Neural cell (in vitro differentiated cells): ENCODE data around the gene STARD7. TPM values are rescaled to one million over a fixed set of nuclear protein-coding genes. Genes with fewer than 3 reads are reported as not detected.

Experiments used
- H2AFZ ChIP-seq: fragments of 200-600, 300-800 bp; sonication (generic), shearing (Covaris generic); 2 replicates; pipeline ENCODE4 v1.6.0; 2014; ENCODE audit warnings: low read depth, mild to moderate bottlenecking, antibody characterized with exemption, low read length, moderate library complexity
- H3F3A ChIP-seq: fragments of 200-600 bp; shearing (Covaris generic); 2 replicates; pipeline ENCODE4 v1.6.1; 2016; ENCODE audit warnings: mild to moderate bottlenecking, moderate library complexity, mixed read lengths, antibody characterized with exemption, low read length; ENCODE audit not compliant: insufficient read depth, poor library complexity, severe bottlenecking
- H3K27ac ChIP-seq: fragments of 200-600, 300-800 bp; sonication (generic), shearing (Covaris generic); 2 replicates; pipeline ENCODE4 v1.5.1; 2014; ENCODE audit warnings: mild to moderate bottlenecking, low read length, moderate library complexity
- H3K27me3 ChIP-seq: fragments of 300-800, 200-600 bp; sonication (generic), shearing (Covaris generic); 2 replicates; pipeline ENCODE4 v1.6.0; 2014; ENCODE audit warnings: mild to moderate bottlenecking, low read depth, low read length, moderate library complexity; ENCODE audit not compliant: insufficient read depth
- H3K36me3 ChIP-seq: fragments of 300-800, 200-600 bp; sonication (generic), shearing (Covaris generic); 2 replicates; pipeline ENCODE4 v1.5.1; 2014; ENCODE audit warnings: mild to moderate bottlenecking, antibody characterized with exemption, low read length, moderate library complexity; ENCODE audit not compliant: insufficient read depth
- H3K4me2 ChIP-seq: fragments of 300-800, 200-600 bp; sonication (generic), shearing (Covaris generic); 2 replicates; pipeline ENCODE4 v1.6.0; 2014; ENCODE audit warnings: mild to moderate bottlenecking, low read length
- H3K4me3 ChIP-seq: fragments of 300-800, 200-600 bp; sonication (generic), shearing (Covaris generic); 2 replicates; pipeline ENCODE4 v1.5.1; 2014; ENCODE audit warnings: mild to moderate bottlenecking, low read length, moderate library complexity
- H3K79me2 ChIP-seq: fragments of 200-600 bp; shearing (Covaris generic); replicated peaks from 2 replicates; pipeline ENCODE4 v1.6.0; 2014; ENCODE audit warnings: mild to moderate bottlenecking, low read length, moderate library complexity; ENCODE audit not compliant: insufficient read depth
- H3K9ac ChIP-seq: fragments of 300-800, 200-600 bp; sonication (generic), shearing (Covaris generic); 2 replicates; pipeline ENCODE4 v1.6.1; 2016; ENCODE audit warnings: mild to moderate bottlenecking, low read length, mixed read lengths
- H3K9me2 ChIP-seq: fragments of 200-600 bp; shearing (Covaris generic); 2 replicates; pipeline ENCODE4 v1.6.1; 2016; ENCODE audit warnings: mild to moderate bottlenecking, low read length, mixed read lengths; ENCODE audit not compliant: insufficient read depth
- H3K9me3 ChIP-seq: fragments of 200-600, 300-800 bp; sonication (generic), shearing (Covaris generic); 2 replicates; pipeline ENCODE4 v1.6.1; 2016; ENCODE audit warnings: mild to moderate bottlenecking, mixed run types, low read length, moderate library complexity, mixed read lengths
- H4K20me1 ChIP-seq: fragments of 200-600 bp; shearing (Covaris generic); 2 replicates; pipeline ENCODE4 v1.6.1; 2016; ENCODE audit warnings: mild to moderate bottlenecking, mixed run types; ENCODE audit not compliant: insufficient read depth
- EP300 ChIP-seq: fragments of 450-650 bp; conservative IDR thresholded peaks from 2 replicates; pipeline ENCODE4 v1.6.1; 2014; ENCODE audit warnings: antibody characterized with exemption, mild to moderate bottlenecking, moderate library complexity; ENCODE audit not compliant: poor library complexity, severe bottlenecking
- EZH2 ChIP-seq: fragments of 200-600, 300-800 bp; shearing (Covaris generic), sonication (generic); IDR thresholded peaks from 2 replicates; pipeline ENCODE4 v1.6.1; 2014; ENCODE audit warnings: antibody characterized with exemption, low read length, borderline replicate concordance, mild to moderate bottlenecking; ENCODE audit not compliant: insufficient read depth, poor library complexity, severe bottlenecking
- MXI1 ChIP-seq: fragments of 450-650 bp; conservative IDR thresholded peaks from 2 replicates; pipeline ENCODE4 v1.6.1; 2014; ENCODE audit warnings: antibody characterized with exemption, mild to moderate bottlenecking; ENCODE audit not compliant: poor library complexity, severe bottlenecking
- POLR2AphosphoS5 ChIP-seq: IDR thresholded peaks from 2 replicates; pipeline ENCODE4 v1.6.1; 2012
- RAD21 ChIP-seq: fragments of 450-650 bp; conservative IDR thresholded peaks from 2 replicates; pipeline ENCODE4 v1.6.1; 2014; ENCODE audit warnings: antibody characterized with exemption, mild to moderate bottlenecking, moderate library complexity
- SMC3 ChIP-seq: fragments of 450-650 bp; conservative IDR thresholded peaks from 2 replicates; pipeline ENCODE4 v1.6.1; 2014; ENCODE audit warnings: antibody characterized with exemption, mild to moderate bottlenecking, moderate library complexity; ENCODE audit not compliant: poor library complexity
- TAF1 ChIP-seq: IDR thresholded peaks from 2 replicates; pipeline ENCODE4 v1.6.1; 2012; ENCODE audit warnings: low read depth
- polyA plus RNA-seq: library from polyadenylated mRNA; depleted of rRNA; stranded (reverse); fragments of >200 nt; gene quantifications from 2 replicates; pipeline ENCODE4 v1.2.3, GENCODE V29; 2014
- TF ChIP-seq, protein P1 (sequence below): fragments of 450-650 bp; IDR thresholded peaks from 2 replicates; pipeline ENCODE4 v1.5.1; 2014; ENCODE audit warnings: antibody characterized with exemption, mild to moderate bottlenecking, moderate library complexity; ENCODE audit not compliant: poor library complexity, severe bottlenecking
- TF ChIP-seq, protein P2 (sequence below): IDR thresholded peaks from 2 replicates; pipeline ENCODE4 v1.6.1; 2012; ENCODE audit warnings: borderline replicate concordance

The STARD7 gene
- polyA plus RNA-seq, 1 donor from 2014 or later: 155 TPM

GRCh38 chr2:96143231-96143847 lies 65.3 kb downstream of the STARD7 start:
- Histone ChIP-seq H3K9me2 (no peaks in the 10 kb centered on the region), H3K4me2 (no peak overlapping the region), H4K20me1 (no peaks in the 10 kb centered on the region), H3K27me3 (peaks cover 31% of the 10 kb centered on the region), H2AFZ (no peak overlapping the region), H3K9me3 (no peaks in the 10 kb centered on the region), H3K36me3 (no peaks in the 10 kb centered on the region), H3F3A (no peaks in the 10 kb centered on the region), H3K79me2 (no peaks in the 10 kb centered on the region), H3K9ac (no peak overlapping the region), H3K4me3 (no peak overlapping the region), H3K27ac (no peak overlapping the region)
- TF ChIP-seq EZH2: no peak
- TF ChIP-seq, protein P1, sequence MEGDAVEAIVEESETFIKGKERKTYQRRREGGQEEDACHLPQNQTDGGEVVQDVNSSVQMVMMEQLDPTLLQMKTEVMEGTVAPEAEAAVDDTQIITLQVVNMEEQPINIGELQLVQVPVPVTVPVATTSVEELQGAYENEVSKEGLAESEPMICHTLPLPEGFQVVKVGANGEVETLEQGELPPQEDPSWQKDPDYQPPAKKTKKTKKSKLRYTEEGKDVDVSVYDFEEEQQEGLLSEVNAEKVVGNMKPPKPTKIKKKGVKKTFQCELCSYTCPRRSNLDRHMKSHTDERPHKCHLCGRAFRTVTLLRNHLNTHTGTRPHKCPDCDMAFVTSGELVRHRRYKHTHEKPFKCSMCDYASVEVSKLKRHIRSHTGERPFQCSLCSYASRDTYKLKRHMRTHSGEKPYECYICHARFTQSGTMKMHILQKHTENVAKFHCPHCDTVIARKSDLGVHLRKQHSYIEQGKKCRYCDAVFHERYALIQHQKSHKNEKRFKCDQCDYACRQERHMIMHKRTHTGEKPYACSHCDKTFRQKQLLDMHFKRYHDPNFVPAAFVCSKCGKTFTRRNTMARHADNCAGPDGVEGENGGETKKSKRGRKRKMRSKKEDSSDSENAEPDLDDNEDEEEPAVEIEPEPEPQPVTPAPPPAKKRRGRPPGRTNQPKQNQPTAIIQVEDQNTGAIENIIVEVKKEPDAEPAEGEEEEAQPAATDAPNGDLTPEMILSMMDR: no peak
- TF ChIP-seq, protein P2, sequence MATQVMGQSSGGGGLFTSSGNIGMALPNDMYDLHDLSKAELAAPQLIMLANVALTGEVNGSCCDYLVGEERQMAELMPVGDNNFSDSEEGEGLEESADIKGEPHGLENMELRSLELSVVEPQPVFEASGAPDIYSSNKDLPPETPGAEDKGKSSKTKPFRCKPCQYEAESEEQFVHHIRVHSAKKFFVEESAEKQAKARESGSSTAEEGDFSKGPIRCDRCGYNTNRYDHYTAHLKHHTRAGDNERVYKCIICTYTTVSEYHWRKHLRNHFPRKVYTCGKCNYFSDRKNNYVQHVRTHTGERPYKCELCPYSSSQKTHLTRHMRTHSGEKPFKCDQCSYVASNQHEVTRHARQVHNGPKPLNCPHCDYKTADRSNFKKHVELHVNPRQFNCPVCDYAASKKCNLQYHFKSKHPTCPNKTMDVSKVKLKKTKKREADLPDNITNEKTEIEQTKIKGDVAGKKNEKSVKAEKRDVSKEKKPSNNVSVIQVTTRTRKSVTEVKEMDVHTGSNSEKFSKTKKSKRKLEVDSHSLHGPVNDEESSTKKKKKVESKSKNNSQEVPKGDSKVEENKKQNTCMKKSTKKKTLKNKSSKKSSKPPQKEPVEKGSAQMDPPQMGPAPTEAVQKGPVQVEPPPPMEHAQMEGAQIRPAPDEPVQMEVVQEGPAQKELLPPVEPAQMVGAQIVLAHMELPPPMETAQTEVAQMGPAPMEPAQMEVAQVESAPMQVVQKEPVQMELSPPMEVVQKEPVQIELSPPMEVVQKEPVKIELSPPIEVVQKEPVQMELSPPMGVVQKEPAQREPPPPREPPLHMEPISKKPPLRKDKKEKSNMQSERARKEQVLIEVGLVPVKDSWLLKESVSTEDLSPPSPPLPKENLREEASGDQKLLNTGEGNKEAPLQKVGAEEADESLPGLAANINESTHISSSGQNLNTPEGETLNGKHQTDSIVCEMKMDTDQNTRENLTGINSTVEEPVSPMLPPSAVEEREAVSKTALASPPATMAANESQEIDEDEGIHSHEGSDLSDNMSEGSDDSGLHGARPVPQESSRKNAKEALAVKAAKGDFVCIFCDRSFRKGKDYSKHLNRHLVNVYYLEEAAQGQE: no peak
- TF ChIP-seq EP300: no peak
- no peak for TF ChIP-seq MXI1
- TF ChIP-seq RAD21: no peak
- TF ChIP-seq POLR2AphosphoS5: no peak
- no peak for TF ChIP-seq TAF1
- no peak for TF ChIP-seq SMC3

- TF ChIP-seq MXI1: no peak
- no peak for TF ChIP-seq RAD21
- TF ChIP-seq TAF1: no peak
- TF ChIP-seq, protein P1: no peak
- no peak for TF ChIP-seq POLR2AphosphoS5
- TF ChIP-seq EP300: no peak
- no peak for TF ChIP-seq SMC3
- TF ChIP-seq EZH2: no peak
- TF ChIP-seq, protein P2: no peak
- Histone ChIP-seq H3K79me2 (no peaks in the 10 kb centered on the region), H3K9me2 (no peaks in the 10 kb centered on the region), H4K20me1 (no peaks in the 10 kb centered on the region), H3K27me3 (peaks cover 31% of the 10 kb centered on the region), H3K27ac (no peak overlapping the region), H2AFZ (no peak overlapping the region), H3K36me3 (no peaks in the 10 kb centered on the region), H3K9me3 (no peaks in the 10 kb centered on the region), H3K4me2 (no peak overlapping the region), H3K4me3 (no peak overlapping the region), H3K9ac (no peak overlapping the region), H3F3A (no peaks in the 10 kb centered on the region)
Observed at GRCh38 chr2:96142217-96143113, 66.2 kb downstream of the STARD7 start.
